Stimulated activated CD8-positive, alpha-beta memory T cell treated with anti-CD3 and anti-CD28 coated beads, Interleukin-15, amount 100 ng/mL, for 1 hour (primary cell): ENCODE measurements around the gene CPA5.
"Not testable (repeated sequence)": the region's sequence is repeated elsewhere in the genome, so short reads cannot be mapped to it uniquely, and the experiment has no call there.

Experiments used
- DNase-seq: peaks from one replicate; pipeline ENCODE4 v3.0.0-alpha.2; 2020; ENCODE audit warnings: low read depth

Gene CPA5, protein sequence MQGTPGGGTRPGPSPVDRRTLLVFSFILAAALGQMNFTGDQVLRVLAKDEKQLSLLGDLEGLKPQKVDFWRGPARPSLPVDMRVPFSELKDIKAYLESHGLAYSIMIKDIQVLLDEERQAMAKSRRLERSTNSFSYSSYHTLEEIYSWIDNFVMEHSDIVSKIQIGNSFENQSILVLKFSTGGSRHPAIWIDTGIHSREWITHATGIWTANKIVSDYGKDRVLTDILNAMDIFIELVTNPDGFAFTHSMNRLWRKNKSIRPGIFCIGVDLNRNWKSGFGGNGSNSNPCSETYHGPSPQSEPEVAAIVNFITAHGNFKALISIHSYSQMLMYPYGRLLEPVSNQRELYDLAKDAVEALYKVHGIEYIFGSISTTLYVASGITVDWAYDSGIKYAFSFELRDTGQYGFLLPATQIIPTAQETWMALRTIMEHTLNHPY

GRCh38 chr7:130344271-130344866 lies at the start of gene CPA5:
CPA5 (plus strand) TSS chr7:130344816; CDS start chr7:130346486, 1,670 bp downstream.
- DNase-seq, result no peak

- no peak for DNase-seq
Observed at GRCh38 chr7:130296221-130296951, 48.2 kb upstream of the CPA5 start.

DNA sequence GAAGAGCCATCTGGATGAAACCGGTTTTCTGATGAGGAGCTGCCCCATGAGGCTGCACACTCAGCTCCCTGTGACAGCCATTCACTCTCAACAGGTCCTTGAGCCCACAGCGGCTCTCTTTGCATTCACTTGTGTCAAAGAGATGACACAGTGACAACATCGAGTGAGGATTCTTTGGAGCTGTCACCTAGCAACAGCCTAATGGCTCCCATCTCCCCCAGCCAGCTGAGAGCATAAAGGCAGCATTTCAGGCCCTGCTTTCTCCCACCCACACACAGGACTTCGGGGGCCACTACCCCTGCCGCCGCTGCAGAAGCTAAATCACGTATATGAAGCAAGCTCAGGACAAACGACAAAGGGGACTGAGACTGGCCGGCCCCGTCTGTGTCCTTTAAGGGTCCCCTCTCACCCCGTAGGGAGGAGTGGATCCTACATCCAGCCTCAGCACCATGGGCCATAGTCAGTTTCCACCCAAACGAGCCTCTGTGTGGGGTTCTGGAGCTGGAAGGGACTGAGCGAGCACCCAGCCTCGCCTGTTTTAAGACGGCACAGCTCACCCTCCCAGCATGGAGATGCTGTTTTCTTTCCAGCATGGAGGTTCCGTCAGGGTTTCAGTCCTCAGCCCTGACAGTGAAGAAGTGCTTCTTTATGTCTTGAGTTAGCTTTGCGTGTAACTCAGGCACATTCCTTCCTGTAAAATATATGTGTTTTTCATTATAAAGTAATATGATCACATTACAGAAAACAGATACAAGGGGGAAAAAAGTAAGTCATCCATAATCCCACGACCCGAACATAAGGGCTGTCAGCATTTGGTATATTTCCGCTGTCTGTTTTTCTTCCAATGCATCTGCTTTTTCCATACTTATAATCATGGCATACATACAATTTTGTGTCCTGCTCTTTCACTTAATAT lies 46.7 kb upstream of the CPA5 start:
- DNase-seq, result no peak

DNA sequence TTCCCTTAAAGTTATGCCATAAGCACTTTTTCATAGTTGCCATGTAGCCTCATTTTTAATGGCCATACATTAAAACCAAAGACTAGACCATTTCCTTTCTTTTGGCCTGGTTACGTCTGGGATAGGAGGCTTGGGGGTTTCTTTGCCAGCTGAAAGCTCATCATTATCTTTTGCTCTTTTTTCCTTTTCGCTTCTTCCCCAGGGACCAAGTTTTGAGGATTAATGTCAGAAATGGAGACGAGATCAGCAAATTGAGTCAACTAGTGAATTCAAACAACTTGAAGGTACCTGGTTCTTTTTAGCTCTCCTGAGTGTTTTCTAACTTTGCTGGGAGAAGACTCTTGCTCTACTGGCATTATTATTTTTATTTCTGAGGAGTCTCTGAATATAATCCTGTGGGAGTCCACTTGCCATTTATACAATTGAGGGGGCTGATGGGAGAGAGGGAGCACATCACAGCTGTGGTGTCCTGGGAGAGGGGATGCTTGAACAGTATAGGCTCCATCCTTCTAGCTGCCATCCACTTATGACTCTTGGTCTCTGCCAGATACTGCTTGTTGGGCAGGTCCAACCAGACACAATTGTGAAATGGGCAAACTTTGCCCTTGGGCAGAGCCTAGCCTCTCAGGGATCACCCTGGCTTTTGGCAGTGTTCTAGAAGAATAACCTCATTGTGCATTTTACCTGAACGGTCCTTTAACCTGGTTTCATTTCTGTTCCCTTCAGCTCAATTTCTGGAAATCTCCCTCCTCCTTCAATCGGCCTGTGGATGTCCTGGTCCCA lies 45.9 kb upstream of the CPA5 start:
- DNase-seq, result no peak

DNA sequence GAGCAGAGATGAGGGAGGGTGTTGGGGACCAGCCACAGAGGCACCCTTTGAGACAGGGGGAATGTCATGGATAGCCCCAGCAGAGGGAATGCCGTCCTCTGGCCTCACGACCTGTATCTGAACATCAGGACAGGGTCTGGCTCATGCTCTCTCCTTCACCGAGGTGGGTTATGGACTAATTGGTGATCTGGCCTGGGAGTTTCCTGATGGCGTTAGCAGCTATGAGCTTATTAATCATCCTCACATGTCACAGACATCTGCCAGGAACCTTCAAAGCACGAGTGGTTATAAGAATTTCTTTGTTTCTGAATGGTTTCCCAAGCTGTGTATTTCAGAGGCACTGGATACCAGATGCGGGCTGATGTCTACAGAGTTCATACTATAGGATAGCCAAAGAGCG lies 44.8 kb upstream of the CPA5 start:
- no peak for DNase-seq

GRCh38 chr7:130301501-130302020 lies 43.1 kb upstream of the CPA5 start:
- no peak for DNase-seq

GRCh38 chr7:130302649-130303048 lies 42.0 kb upstream of the CPA5 start:
- DNase-seq, result no peak

- DNase-seq, result no peak
Observed at GRCh38 chr7:130303127-130303526, 41.5 kb upstream of the CPA5 start.

- DNase-seq, result no peak
Observed at GRCh38 chr7:130303551-130303950, 41.1 kb upstream of the CPA5 start.

- DNase-seq, result no peak
Observed at GRCh38 chr7:130303982-130304381, 40.6 kb upstream of the CPA5 start.

DNA sequence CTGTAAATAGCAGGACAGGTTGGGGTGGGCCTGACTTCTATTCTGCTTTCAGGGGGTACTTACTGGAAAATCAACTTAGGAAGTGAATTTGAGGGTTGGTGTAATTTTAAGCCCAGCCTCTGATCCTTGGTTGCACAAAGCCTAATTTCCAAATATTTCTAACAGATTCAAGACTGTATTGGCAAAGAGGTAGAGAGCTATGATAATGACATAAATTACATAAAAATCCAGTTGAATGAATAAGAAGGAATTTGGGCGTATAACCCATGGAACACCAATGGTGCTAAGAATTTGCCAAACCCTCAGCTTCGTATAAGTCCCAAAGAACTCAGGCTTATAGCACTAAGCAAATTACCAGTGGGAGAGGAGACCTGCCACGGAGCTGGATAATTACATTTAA lies 39.7 kb upstream of the CPA5 start:
- DNase-seq, result no peak

GRCh38 chr7:130305433-130306042 lies 39.1 kb upstream of the CPA5 start:
- no peak for DNase-seq

GRCh38 chr7:130309986-130310385 lies 34.6 kb upstream of the CPA5 start:
- no peak for DNase-seq

- DNase-seq, result no peak
Observed at GRCh38 chr7:130314305-130314704, 30.3 kb upstream of the CPA5 start.

DNA sequence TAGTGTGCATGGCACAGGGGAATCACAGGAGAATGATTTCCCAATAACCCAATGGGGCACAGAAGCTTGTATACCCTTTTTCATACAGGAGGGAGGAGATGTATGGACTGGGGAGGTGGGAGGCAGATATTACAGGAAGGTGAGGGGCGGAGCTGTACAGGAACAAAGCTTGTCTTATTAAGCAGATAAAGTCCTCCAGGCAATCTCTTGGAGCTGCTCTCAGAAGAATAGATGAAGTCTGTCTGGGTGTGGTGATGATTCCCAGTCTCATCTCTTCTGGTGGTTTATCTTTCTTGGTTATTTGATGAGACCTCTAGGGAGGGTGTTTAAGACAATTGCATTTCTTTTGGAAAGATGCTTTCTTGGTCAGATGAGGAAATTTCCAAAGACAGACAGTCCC lies 25.1 kb upstream of the CPA5 start:
- no peak for DNase-seq

DNA sequence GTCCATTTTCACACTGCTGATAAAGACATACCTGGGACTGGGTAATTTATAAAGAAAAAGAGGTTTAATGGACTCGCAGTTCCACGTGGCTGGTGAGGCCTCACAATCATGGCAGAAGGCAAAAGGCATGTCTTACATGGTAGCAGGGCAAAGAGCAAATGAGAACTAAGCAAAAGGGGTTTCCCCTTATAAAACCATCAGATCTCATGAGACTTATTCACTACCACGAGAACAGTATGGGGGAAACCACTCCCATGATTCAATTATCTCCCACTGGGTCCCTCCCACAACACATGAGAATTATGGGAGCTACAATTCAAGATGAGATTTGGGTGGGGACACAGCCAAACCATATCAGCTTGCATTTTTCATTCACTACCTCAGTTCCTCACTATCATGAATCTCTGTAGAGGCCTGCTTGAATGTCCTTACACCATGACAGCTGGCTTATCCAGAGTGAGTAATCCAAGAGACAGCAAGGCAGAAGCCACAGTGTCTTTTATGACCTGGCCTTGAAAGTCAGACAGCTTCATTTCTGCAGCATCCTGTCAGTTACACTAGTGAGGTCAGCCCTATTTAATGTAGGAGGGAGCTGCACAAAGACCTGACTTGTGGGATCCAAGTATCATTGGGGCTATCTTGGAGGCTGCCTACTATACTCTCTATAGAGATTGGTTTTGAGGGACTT lies 22.9 kb upstream of the CPA5 start:
- DNase-seq, result not testable (repeated sequence)

- no peak for DNase-seq
Observed at GRCh38 chr7:130322615-130323014, 22.0 kb upstream of the CPA5 start.

DNA sequence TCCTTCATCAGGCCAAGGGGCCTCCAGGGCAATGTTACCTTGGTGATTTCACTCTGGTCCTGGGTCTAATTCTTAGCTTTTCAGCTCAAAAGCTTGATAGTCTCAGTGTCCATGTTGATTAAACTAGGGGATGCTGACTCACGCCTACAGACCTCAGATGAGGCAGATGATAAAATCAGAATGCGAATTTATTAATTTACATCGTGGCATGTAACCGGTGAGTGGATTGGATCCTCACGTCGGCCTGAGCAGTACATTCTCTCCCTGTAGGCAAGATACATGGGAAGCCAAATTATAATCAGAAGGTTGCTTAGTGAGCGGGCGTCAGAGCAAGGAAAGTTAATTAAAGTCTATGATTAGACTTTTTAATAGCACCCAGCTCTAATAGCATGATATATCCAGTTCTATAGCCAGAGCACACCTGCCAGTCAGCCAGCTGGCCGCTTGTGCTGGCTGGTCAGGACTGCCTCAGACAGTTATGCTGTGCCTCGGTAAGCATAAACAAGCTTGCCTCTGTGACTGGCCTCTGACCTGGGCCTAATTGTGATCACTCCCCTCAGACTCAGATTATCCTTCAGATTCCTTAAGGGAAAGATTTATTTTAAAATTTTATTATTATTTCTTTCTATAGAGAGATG lies 20.2 kb upstream of the CPA5 start:
- DNase-seq, result no peak

GRCh38 chr7:130329681-130330080 lies 14.9 kb upstream of the CPA5 start:
- DNase-seq, result no peak
